SW480 (cell line): ENCODE measurements around the gene LCE3D.
"Not testable (repeated sequence)": the region's sequence is repeated elsewhere in the genome, so short reads cannot be mapped to it uniquely, and the experiment has no call there.

Experiments
- DNase-seq: peaks from one replicate; pipeline ENCODE4 v3.0.0-alpha.2; 2016; ENCODE audit warnings: low spot score

The LCE3D gene

DNA sequence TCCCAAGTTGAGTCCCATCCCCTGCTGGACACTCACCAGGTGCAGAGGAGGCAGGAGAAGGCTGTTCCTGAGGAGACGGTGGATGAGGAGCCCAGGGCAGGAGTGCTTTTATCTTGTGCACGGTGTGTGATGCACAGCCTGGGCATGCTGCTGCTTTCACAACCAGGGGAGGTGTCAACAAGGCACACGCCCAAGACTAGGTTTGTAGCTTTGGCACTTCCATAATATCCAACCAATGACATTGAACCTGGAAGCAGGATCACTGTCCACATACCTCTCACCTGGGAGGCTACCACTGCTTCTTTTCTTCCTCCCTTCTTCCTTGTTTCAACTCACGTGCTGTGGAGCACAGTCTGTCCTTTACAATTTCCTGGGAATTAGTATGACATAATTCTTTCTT lies at the start of gene LCE3D:
Gene LCE3D (minus strand): TSS at position 84 of the 400 bp plus-strand sequence. CDS start 580 bp downstream, outside the sequence.
- DNase-seq = no peak

DNA sequence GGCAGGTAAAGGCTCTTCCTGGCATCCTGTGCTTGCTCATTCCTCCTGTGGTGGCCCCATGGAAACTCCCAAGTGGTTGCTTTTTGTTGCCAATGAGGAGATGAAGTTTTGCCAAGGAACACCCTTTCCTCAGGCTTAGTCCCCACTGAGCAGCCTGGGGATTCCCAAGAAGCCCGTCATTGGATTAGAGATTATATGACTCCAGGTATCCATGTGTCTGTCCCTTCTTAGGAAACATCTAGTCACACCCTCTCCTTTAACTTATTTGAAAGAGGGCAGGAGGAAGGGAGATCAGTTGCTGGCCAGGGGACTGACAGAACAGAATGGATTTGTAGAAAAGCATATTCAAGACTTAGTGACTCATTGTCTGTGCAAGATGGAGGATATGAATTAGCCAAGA lies 46.4 kb upstream of the LCE3D start:
- DNase-seq = no peak

DNA sequence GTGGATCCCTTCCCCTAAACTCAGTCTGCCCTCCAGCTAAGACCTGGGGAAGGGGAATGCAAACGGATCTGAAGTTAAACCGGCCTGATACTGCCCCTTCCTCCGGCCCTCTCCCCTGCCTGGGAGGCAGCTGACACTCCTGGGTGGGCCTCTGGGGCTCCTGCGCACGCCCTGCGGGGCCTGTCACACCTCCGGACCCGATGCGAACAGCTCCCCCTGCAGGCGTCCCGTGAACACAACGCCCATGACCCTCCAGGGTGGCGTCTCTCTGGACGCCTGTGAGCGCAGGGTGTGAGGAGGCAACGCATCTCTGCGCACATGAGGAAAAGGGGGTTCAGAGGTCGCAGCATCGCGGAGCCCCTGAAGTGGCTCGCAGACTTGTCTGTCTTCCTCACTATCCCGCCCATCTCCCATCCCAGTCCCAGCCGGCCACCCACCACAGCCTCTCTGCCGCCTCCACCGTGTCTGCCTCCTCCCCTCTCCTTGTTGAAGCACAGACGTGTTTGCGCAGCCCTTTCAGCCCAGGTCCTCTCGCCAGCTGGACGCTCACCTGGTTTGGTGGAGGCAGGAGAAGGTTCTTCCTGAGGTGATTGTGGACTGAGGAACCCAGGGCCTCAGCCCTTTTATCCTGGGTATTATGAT lies 43.0 kb upstream of the LCE3D start:
- DNase-seq = no peak

DNA sequence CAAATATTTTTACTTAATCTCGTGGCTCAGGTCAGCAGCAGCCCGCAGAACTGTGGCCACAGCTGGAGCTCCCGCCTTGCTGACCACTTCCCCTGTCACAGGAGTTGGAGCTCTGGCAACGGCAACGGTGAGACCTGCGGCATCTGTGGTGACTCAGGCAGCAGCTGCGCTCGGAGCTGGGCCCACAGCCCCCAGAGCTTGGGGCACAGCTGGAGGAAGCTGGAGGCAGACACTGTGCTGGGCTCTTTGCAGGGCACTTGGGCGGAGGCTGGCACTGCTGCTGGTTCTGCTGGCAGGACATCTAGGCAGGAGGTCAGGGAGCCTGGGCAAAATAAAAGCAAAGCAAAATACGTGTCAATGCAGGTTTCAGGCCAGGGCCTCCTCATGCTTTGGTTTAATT lies 42.5 kb upstream of the LCE3D start, which contains the start of gene LCE3A:
Gene LCE3A (minus strand): TSS at position 301 of the 400 bp plus-strand sequence. CDS start 0 bp downstream, at position 301.
- peak; percentile 26 for DNase-seq

- no peak for DNase-seq
Measured at GRCh38 chr1:152621993-152622392, 41.7 kb upstream of the LCE3D start.

- DNase-seq = no peak
Measured at GRCh38 chr1:152613511-152613910, 33.2 kb upstream of the LCE3D start, which contains the start of gene LCE3B. TSS of gene LCE3B (plus strand) at chr1:152613811. CDS start at chr1:152613811, 0 bp downstream.

DNA sequence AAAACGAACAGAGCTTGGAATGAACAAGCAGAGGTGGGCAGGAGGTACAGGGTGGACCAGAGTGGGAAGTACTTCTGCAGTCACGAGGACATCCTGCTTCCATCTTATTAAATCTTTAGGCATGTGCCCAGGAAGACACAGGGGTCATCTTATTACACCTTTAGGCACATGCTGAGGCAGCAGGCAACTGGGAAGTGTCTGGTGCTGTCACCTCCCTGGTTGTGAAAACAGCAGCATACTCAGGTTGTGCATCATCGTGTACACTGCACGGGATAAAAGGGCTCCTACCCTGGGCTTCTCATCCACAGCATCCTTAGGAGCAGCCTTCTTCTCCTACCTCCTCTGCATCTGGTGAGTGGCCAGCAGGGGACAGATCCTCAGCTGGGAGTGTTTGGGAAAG lies 19.6 kb upstream of the LCE3D start, which contains the start of gene LCE3C:
Gene LCE3C (plus strand): TSS at position 301 of the 400 bp plus-strand sequence. CDS start 498 bp downstream, outside the sequence.
- DNase-seq = no peak

DNA sequence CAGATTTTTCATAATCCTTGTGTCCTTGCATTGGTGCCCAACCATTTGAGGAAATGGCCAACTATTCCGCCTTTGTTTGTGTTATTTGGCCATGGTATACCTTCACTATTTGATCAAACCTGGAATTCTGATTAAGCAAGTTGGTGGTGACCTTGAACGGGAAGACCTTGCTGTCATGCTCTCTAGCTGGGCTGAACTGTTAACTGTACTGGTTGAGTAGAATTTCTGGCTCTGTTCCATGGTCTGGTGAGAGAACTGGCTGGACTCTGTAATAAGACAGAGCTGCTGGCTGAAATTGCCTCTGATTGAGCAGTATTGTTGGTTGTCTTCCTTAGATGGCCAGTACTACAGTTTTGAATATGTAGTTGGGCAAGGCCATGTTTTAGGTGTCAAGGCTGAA lies 16.7 kb upstream of the LCE3D start:
- DNase-seq = no peak

DNA sequence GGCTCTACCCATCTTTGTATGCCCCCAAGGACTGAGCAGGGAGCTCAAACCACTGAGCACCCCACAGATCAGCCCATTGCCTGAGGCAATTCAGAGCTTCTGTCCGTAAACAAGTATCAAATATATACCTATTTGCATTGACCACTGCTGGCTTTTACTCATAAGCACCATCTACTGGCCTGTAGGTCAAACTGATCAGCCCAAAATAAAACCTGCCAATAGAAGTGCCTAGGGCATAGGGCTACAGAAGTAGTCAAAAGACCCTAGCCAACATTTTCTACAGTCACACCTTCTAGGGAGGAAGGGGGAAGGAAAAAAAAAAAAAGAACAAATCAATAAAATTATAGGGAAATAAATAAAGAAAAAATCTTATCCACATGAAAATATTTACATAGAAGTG lies 5.3 kb upstream of the LCE3D start:
- no peak for DNase-seq

DNA sequence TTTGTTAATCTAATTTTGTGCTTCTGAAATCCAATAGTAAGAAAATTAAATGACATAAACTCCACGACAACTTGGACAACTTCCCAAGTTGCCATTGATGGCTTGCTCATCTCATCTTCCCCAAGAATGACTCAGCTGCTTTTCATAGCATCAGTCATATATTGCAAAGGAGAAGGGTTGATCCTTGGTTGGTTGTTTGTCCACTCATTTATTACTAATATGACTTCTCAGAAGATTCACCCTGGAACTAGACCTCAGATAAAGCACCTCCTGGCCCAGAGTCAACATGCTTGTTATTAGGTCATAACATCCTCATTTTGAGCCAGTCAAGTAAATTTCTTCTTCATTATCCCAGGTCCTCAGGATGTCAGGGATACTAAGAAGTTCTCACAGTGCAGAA lies 2.3 kb upstream of the LCE3D start:
- DNase-seq = no peak

DNA sequence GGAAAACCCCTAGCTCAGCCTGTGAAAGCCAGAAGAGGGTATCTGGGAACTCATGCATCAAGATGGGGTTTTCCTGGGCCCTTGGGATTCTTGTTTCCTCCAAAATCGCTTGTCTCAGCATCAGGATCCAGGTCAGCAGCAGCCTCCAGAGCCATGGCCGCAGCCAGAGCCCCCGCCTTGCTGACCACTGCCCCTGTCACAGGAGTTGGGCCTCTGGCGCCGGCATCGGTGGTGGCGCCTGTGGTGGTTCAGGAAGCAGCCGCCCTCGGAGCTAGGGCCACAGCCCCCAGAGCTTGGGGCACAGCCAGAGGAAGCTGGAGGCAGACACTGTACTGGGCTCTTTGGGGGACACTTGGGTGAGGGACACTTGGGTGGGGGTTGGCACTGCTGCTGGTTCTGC lies 790 bp downstream of the LCE3D start:
- DNase-seq = not testable (repeated sequence)

DNA sequence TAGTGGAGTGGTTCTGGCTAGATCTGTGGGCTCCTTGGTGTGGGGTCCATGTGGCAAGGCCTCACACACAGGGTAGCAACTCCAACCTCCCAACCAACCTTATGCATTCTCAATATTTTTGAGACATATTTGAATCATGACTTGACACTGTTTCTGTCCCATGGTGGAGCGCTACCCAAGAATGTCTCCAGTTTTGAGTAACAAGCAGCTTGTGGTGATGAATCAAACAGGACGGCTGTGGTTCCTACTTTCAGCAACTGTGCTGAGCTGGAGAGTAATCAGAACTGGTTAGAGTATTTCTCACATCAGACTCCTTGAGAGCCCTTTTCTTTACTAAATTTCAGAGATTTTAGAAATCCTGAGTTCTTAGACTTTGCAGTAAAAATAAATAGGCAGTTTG lies 3.1 kb downstream of the LCE3D start:
- no peak for DNase-seq

- DNase-seq = no peak
Measured at GRCh38 chr1:152566681-152567080, 13.6 kb downstream of the LCE3D start, which contains the start of gene LCE3E. TSS of gene LCE3E (minus strand) at chr1:152566780. CDS start at chr1:152566208, 572 bp downstream.

DNA sequence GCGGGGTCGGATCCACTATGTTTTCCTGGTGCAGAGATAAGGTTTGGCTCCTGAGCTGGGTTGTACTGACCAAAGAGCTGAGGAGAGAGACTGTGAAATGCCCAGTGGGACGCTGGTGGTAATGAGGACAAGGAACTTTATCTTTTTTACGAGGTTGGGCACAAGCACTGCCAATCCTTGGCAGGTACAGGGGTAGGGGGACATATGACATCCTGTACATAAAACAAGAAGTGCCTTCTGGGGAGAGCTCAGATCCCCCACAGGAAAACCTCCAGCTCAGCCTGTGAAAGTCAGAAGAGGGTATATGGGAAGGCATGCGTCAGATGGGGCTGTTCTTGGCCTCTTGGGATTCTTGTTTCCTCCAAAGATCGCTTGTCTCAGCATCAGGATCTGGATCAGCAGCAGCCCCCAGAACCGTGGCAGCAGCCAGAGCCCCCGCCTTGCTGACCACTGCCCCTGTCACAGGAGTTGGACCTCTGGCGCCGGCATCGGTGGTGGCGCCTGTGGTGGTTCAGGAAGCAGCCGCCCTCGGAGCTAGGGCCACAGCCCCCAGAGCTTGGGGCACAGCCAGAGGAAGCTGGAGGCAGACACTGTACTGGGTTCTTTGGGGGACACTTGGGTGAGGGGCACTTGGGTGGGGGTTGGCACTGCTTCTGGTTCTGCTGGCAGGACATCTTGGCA lies 14.6 kb downstream of the LCE3D start:
- DNase-seq = no peak

- DNase-seq = no peak
Measured at GRCh38 chr1:152565115-152565514, 15.2 kb downstream of the LCE3D start.

DNA sequence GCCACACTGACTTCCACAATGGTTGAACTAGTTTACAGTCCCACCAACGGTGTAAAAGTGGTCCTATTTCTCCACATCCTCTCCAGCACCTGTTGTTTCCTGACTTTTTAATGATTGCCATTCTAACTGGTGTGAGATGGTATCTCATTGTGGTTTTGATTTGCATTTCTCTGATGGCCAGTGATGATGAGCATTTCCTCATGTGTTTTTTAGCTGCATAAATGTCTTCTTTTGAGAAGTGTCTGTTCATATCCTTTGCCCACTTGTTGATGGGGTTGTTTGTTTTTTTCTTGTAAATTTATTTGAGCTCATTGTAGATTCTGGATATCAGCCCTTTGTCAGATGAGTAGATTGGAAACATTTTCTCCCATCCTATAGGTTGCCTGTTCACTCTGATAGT lies 32.0 kb downstream of the LCE3D start:
- not testable (repeated sequence) for DNase-seq

- DNase-seq = no peak
Measured at GRCh38 chr1:152546704-152547103, 33.6 kb downstream of the LCE3D start.

- peak; percentile 30 for DNase-seq
Measured at GRCh38 chr1:152543820-152544219, 36.5 kb downstream of the LCE3D start.

GRCh38 chr1:152539901-152540300 lies 40.4 kb downstream of the LCE3D start:
- no peak for DNase-seq

DNA sequence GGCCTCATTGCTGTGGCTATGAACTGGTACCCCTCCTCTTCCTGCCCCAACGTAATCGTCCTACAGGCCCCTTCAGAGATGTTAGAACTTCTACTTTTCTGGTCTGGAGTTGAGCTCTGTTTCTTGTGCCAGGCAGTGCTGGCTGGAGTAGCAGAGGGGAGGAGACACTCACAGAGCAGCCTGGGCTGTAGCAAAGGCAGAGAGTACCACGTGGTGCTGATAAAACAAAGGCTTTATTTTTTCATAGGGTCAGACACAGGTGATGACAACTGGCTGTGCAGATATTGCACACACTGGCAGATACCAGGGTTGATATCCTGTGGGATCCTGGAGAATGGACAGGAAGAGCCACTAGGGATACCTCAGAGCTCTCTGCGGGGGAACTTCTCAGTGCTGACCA lies 42.8 kb downstream of the LCE3D start:
- DNase-seq = no peak

GRCh38 chr1:152535774-152536173 lies 44.5 kb downstream of the LCE3D start:
- no peak for DNase-seq

DNA sequence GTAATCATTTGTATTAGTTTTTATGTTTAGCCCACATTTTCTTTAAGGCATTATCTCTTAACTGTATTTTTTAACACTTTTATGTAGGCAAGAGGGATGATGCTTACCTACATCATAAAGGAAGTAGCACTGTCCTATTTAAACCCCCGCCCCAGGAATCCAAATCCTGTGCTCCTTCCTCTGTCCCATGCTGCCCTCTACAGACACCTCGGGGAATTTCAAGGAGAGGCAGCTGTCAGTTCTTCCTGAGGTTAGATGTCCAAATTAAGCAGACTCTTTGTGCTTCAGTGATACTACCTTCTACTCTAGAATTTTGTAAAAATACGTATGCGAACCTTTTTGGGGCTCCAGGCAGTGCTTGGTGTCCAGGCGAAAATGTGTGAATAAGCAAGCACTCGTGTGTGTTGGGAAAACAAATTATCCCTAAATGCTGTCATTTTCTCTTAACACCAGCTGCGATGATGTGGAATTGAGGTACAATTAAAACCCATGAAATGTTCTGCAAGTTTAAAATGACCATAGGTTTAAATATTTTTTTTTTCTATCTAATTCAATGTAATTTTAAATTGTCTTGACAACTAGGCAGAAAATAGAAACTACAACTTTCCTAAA lies 46.9 kb downstream of the LCE3D start:
- peak; percentile 42 for DNase-seq
